ENCODE results near the gene CYP26A1.
A peak's percentile ranks its signal among the peaks of the same experiment; 100 is the strongest.

Gene CYP26A1

GRCh38 chr10:93125966-93126365 lies 52.3 kb downstream of the CYP26A1 start:
- H3K27me3 ChIP-seq (replicated peaks; ENCODE audit: insufficient read depth, low read length) = no peaks in the 10 kb centered on the region
- H3K9ac ChIP-seq (ENCODE audit: low read length) = no peak overlapping the region
- no peak overlapping the region for H3K4me3 ChIP-seq (ENCODE audit: low read length)

GRCh38 chr10:93126483-93127052 lies 52.9 kb downstream of the CYP26A1 start:
- H4K20me1 ChIP-seq (ENCODE audit: insufficient read depth, low read length) = no peaks in the 10 kb centered on the region
- no peaks in the 10 kb centered on the region for H3K36me3 ChIP-seq (replicated peaks; ENCODE audit: insufficient read depth, low read length)
- no peak overlapping the region for H3K27ac ChIP-seq (ENCODE audit: low read length)
- no peak overlapping the region for H3K9ac ChIP-seq (ENCODE audit: low read length)
- H3K79me2 ChIP-seq (ENCODE audit: low read length) = no peaks in the 10 kb centered on the region
- TF ChIP-seq CTCF (IDR thresholded peaks at IDR 0.05; ENCODE audit: low read length) = peak; percentile 51
- no peak for TF ChIP-seq EZH2phosphoT487 (IDR thresholded peaks at IDR 0.05; ENCODE audit: low read length)
- no peak overlapping the region for H2AFZ ChIP-seq (ENCODE audit: low read length)
- H3K4me2 ChIP-seq (ENCODE audit: low read depth, low read length) = no peak overlapping the region
- peaks cover 22% of the 10 kb centered on the region for H3F3A ChIP-seq (ENCODE audit: insufficient read depth, low read length)
- peaks cover 22% of the 10 kb centered on the region for H3K4me1 ChIP-seq (ENCODE audit: low read length)
- H3K4me3 ChIP-seq (ENCODE audit: low read length) = no peak overlapping the region
- no peak for DNase-seq
- H3K27me3 ChIP-seq (replicated peaks; ENCODE audit: insufficient read depth, low read length) = no peaks in the 10 kb centered on the region
- H3K9me3 ChIP-seq (replicated peaks; ENCODE audit: insufficient read depth, low read length) = no peaks in the 10 kb centered on the region
- H3K9me2 ChIP-seq (replicated peaks; ENCODE audit: insufficient read depth, low read length) = no peaks in the 10 kb centered on the region

More at GRCh38 chr10:93125966-93126365, 52.3 kb downstream of the CYP26A1 start:
- peaks cover 22% of the 10 kb centered on the region for H3F3A ChIP-seq (ENCODE audit: insufficient read depth, low read length)
- H3K27ac ChIP-seq (ENCODE audit: low read length) = peak overlapping the region; percentile 96; the same call in 1 of the 2 replicates
- peaks cover 22% of the 10 kb centered on the region for H3K4me1 ChIP-seq (ENCODE audit: low read length)
- no peaks in the 10 kb centered on the region for H4K20me1 ChIP-seq (ENCODE audit: insufficient read depth, low read length)
- H3K36me3 ChIP-seq (replicated peaks; ENCODE audit: insufficient read depth, low read length) = no peaks in the 10 kb centered on the region
- no peak for TF ChIP-seq CTCF (IDR thresholded peaks at IDR 0.05; ENCODE audit: low read length)
- no peak for TF ChIP-seq EZH2phosphoT487 (IDR thresholded peaks at IDR 0.05; ENCODE audit: low read length)
- no peak for TF ChIP-seq EZH2 (optimal IDR thresholded peaks at IDR 0.05; ENCODE audit: low read depth, low read length)
- no peaks in the 10 kb centered on the region for H3K9me2 ChIP-seq (replicated peaks; ENCODE audit: insufficient read depth, low read length)
- no peaks in the 10 kb centered on the region for H3K79me2 ChIP-seq (ENCODE audit: low read length)
- DNase-seq = no peak
- H3K4me2 ChIP-seq (ENCODE audit: low read depth, low read length) = no peak overlapping the region
- no peak overlapping the region for H2AFZ ChIP-seq (ENCODE audit: low read length)
- no peaks in the 10 kb centered on the region for H3K9me3 ChIP-seq (replicated peaks; ENCODE audit: insufficient read depth, low read length)
